Measurements from ENCODE around the gene CLDN20. TPM values are rescaled to one million over a fixed set of nuclear protein-coding genes. Genes with fewer than 3 reads are reported as not detected.
A peak's percentile ranks its signal among the peaks of the same experiment; 100 is the strongest.

CLDN20 gene
- total and polyA plus RNA-seq, 2 of the 8 experiments (the other 6 are each of a cell fraction or from before 2014, with no cell fraction given) = not detected

GRCh38 chr6:155265843-155266535 lies 2.2 kb downstream of the CLDN20 start:
- Histone ChIP-seq H3K4me1 (replicated peaks in 1 of 4; ENCODE audit: control insufficient read depth in 3 of 4, insufficient read depth in 4 of 4, low read length in 3 of 4) (peaks cover 0 to 7% (median 4%) of the 10 kb centered on the region in 4 experiments; a peak in 4 of 7 replicates), H3K4me3 (ENCODE audit: extremely low read depth in 1 of 4, insufficient read depth in 2 of 4, low read depth in 3 of 4, low read length in 4 of 4) (no peak overlapping the region), H2BK12ac (ENCODE audit: low read depth, low read length) (no peak overlapping the region), H2BK15ac (ENCODE audit: low read length) (no peak overlapping the region), H3K79me2 (ENCODE audit: control insufficient read depth in 1 of 2, insufficient read depth in 2 of 2, low read length in 2 of 2) (peaks cover 3 to 4% of the 10 kb centered on the region in 2 experiments; a peak in 2 of 4 replicates), H2AFZ (ENCODE audit: low read length) (no peak overlapping the region), H3K36me3 (ENCODE audit: control insufficient read depth in 2 of 4, insufficient read depth in 4 of 4, low read length in 3 of 4) (peaks cover 0 to 12% (median 4%) of the 10 kb centered on the region in 4 experiments; a peak in 4 of 8 replicates), H3K14ac (ENCODE audit: insufficient read length) (no peak overlapping the region), H3K18ac (ENCODE audit: extremely low read depth, low read length) (no peak overlapping the region), H3K27ac (ENCODE audit: low read depth, low read length) (no peak overlapping the region), H4K20me1 (replicated peaks in 1 of 2; ENCODE audit: control insufficient read depth in 1 of 2, insufficient read depth in 2 of 2, low read length in 2 of 2) (peaks cover 2 to 3% of the 10 kb centered on the region in 2 experiments), H3K4ac (replicated peaks; ENCODE audit: insufficient read length, low read depth, low read length) (no peak overlapping the region), H2BK120ac (replicated peaks; ENCODE audit: low read depth, low read length) (no peak overlapping the region), H4K8ac (ENCODE audit: extremely low read depth, insufficient read depth, low read length) (no peak overlapping the region), H3K9ac (replicated peaks in 1 of 4; ENCODE audit: extremely low read depth in 1 of 4, low read depth in 3 of 4, low read length in 3 of 4) (no peak overlapping the region), H3K4me2 (ENCODE audit: insufficient read depth in 1 of 2, low read depth in 2 of 2, low read length in 2 of 2) (no peak overlapping the region), H3K23me2 (ENCODE audit: low read depth, low read length) (no peaks in the 10 kb centered on the region), H3K9me3 (ENCODE audit: insufficient read depth in 2 of 2, low read depth in 1 of 2, low read length in 1 of 2) (peaks cover 0 to 4% of the 10 kb centered on the region in 2 experiments; a peak in 2 of 4 replicates), H3K79me1 (ENCODE audit: low read depth, low read length) (no peaks in the 10 kb centered on the region), H3K56ac (replicated peaks; ENCODE audit: insufficient read length, low read depth, low read length) (no peak overlapping the region), H4K91ac (replicated peaks; ENCODE audit: insufficient read length, low read length) (no peak overlapping the region), H3K27me3 (replicated peaks in 1 of 4; ENCODE audit: control insufficient read depth in 3 of 4, extremely low read depth in 1 of 4, insufficient read depth in 3 of 4, low read length in 3 of 4) (no peaks in the 10 kb centered on the region), H2BK5ac (ENCODE audit: low read depth, low read length) (no peak overlapping the region), H3K23ac (ENCODE audit: insufficient read length) (no peak overlapping the region), H4K5ac (ENCODE audit: insufficient read length, low read depth, low read length) (no peak overlapping the region), H2BK20ac (ENCODE audit: low read length) (no peak overlapping the region), H2AK5ac (ENCODE audit: low read depth, low read length) (no peak overlapping the region)
- FAIRE-seq (no peak), DNase-seq (ENCODE audit: low read depth in 1 of 2, low spot score in 2 of 2) (no peak)
- TF ChIP-seq CTCF (IDR thresholded peaks at IDR 0.05; ENCODE audit: control extremely low read depth in 1 of 3, insufficient read depth in 1 of 3, low read depth in 1 of 3, low read length in 3 of 3) = peak in 2 of 3 experiments; percentile 23 to 33; a peak in 2 of 4 replicates
- no peak for TF ChIP-seq POU5F1 (IDR thresholded peaks at IDR 0.05; ENCODE audit: low read depth, low read length)
- POLR2A ChIA-PET (ENCODE audit: partially characterized antibody) = interaction anchor here (1.1 kb wide), 1 partner anchor 31 kb away, joined by 3 read pairs; no protein-coding TSS in a partner anchor
- CTCF ChIA-PET (ENCODE audit: partially characterized antibody) = interaction anchor here (0.7 to 4.2 kb wide), 7 partner anchors 11 to 340 kb away, joined by 3 to 17 read pairs (median 3); no protein-coding TSS in a partner anchor
- 87% methylated on average over 4 of the region's 4 CpGs; no CpG with 5 or more reads in 1 of the 2 experiments for WGBS, 2 experiments (ENCODE audit: extremely low coverage in 1 of 2, insufficient coverage in 1 of 2, insufficient read length in 1 of 2, insufficient replicate concordance in 2 of 2, low coverage in 1 of 2, low lambda C conversion rate in 2 of 2, missing lambda C conversion rate in 1 of 2)

Data from H1 (cell line).